Camera-type eye (tissue), 1 donor: Measurements from ENCODE around the gene APBB1. TPM values are rescaled to one million over a fixed set of nuclear protein-coding genes. Genes with fewer than 3 reads are reported as not detected.

Experiments
- total RNA-seq: library from RNA; depleted of rRNA; stranded (reverse); fragments of >200 nt; gene quantifications from one replicate; pipeline ENCODE4 v1.2.3, GENCODE V29; 2014

The APBB1 gene
- 84.1 TPM for total RNA-seq

GRCh38 chr11:6419009-6419631 is at the start of gene APBB1:
APBB1 (minus strand) TSS chr11:6419094; CDS start chr11:6411347, 7,747 bp downstream.

GRCh38 chr11:6440906-6441358 is 22.0 kb upstream of the APBB1 start, which contains the start of gene HPX:
HPX (minus strand) TSS chr11:6440987; CDS start chr11:6440963, 24 bp downstream.

GRCh38 chr11:6389905-6390717 is 28.8 kb downstream of the APBB1 start, which contains the start of gene SMPD1:
SMPD1 (plus strand) TSS chr11:6390474; CDS start chr11:6390599, 125 bp downstream.

Other genes starting within 250 kb of the APBB1 start
- gene OR52B2, start 248.8 kb downstream of the APBB1 start, total RNA-seq: not detected
- gene OR52W1, start 219.9 kb downstream of the APBB1 start, total RNA-seq: not detected
- gene C11orf42, start 213.5 kb downstream of the APBB1 start, total RNA-seq: not detected
- 60.8 TPM for gene FHIP1B, start 184.5 kb downstream of the APBB1 start, total RNA-seq
- 0.27 TPM for gene CNGA4, start 180.0 kb downstream of the APBB1 start, total RNA-seq
- gene CCKBR, start 159.3 kb downstream of the APBB1 start, total RNA-seq: 1.7 TPM
- 38.2 TPM for gene CAVIN3, start 98.6 kb downstream of the APBB1 start, total RNA-seq
- 31.7 TPM for gene SMPD1, start 28.6 kb downstream of the APBB1 start, total RNA-seq
- gene HPX, start 21.9 kb upstream of the APBB1 start, total RNA-seq: 2.8 TPM
- 26.2 TPM for gene TRIM3, start 54.8 kb upstream of the APBB1 start, total RNA-seq
- gene ARFIP2, start 62.2 kb upstream of the APBB1 start, total RNA-seq: 59.3 TPM
- 47.2 TPM for gene TIMM10B, start 62.4 kb upstream of the APBB1 start, total RNA-seq
- 12.1 TPM for gene DNHD1, start 78.2 kb upstream of the APBB1 start, total RNA-seq
- gene RRP8, start 184.5 kb upstream of the APBB1 start, total RNA-seq: 25.6 TPM
- 136 TPM for gene ILK, start 184.7 kb upstream of the APBB1 start, total RNA-seq
- gene TAF10, start 193.1 kb upstream of the APBB1 start, total RNA-seq: 16.2 TPM
- gene TPP1, start 200.3 kb upstream of the APBB1 start, total RNA-seq: 65.5 TPM
- gene DCHS1, start 236.7 kb upstream of the APBB1 start, total RNA-seq: 84.2 TPM